ENCODE results near the gene ANGPTL4. TPM values are rescaled to one million over a fixed set of nuclear protein-coding genes. Genes with fewer than 3 reads are reported as not detected.

The ANGPTL4 gene
- total and polyA plus RNA-seq, 9 of the 15 experiments (the other 6 are each of a cell fraction or from before 2014, with no cell fraction given): 0.05 to 0.77 (median 0.22) TPM; not detected in 4

- no peak overlapping the region for H3K4me2 ChIP-seq (ENCODE audit: insufficient read depth, low read length)
- H3K79me2 ChIP-seq (ENCODE audit: control insufficient read depth, insufficient read depth, low read length): no peaks in the 10 kb centered on the region
- peaks cover 0 to 36% of the 10 kb centered on the region in 2 experiments; a peak in 3 of 5 replicates for H3K4me1 ChIP-seq (replicated peaks in 1 of 2; ENCODE audit: control insufficient read depth in 2 of 2, insufficient read depth in 2 of 2, low read length in 2 of 2)
- no peaks in the 10 kb centered on the region for H3K36me3 ChIP-seq (ENCODE audit: control insufficient read depth, insufficient read depth, low read length)
- POLR2A ChIA-PET: interaction anchor here (0.6 to 3.8 kb wide), 6 partner anchors 8 to 68 kb away, joined by 3 to 34 read pairs (median 6); partner anchors contain the start of genes NDUFA7 and RPS28
- peaks cover 13 to 33% of the 10 kb centered on the region in 2 experiments; a peak in 4 of 5 replicates for H3K27me3 ChIP-seq (ENCODE audit: control insufficient read depth in 2 of 2, insufficient read depth in 2 of 2, low read length in 2 of 2)
- no peaks in the 10 kb centered on the region for H3K9me3 ChIP-seq (replicated peaks; ENCODE audit: control insufficient read depth, insufficient read depth, low read depth, low read length)
- H3K9me1 ChIP-seq (ENCODE audit: control insufficient read depth, insufficient read depth, low read length): no peaks in the 10 kb centered on the region
- DNase-seq (ENCODE audit: extremely low read depth in 1 of 4, low spot score in 3 of 4) (peak in 2 of 4 experiments; percentile 47 to 52), ATAC-seq (peak; percentile 60), FAIRE-seq (no peak)
- in situ Hi-C loops (cut with MboI): no loop called here
- H2AFZ ChIP-seq (ENCODE audit: low read depth, low read length): peak overlapping the region; percentile 45; the same call in 1 of the 2 replicates
- no peak overlapping the region for H3K27ac ChIP-seq (ENCODE audit: extremely low read depth, low read depth, low read length)
- peak overlapping the region; percentile 30; the same call in 1 of the 2 replicates for H3K4me3 ChIP-seq
- H4K20me1 ChIP-seq (replicated peaks; ENCODE audit: control insufficient read depth, insufficient read depth, low read length): no peaks in the 10 kb centered on the region
- H3K9ac ChIP-seq (ENCODE audit: insufficient read depth in 1 of 2, low read depth in 2 of 2, low read length in 2 of 2): peak overlapping the region in 1 of 2 experiments; percentile 10; a peak in 1 of 4 replicates
- CTCF ChIA-PET (ENCODE audit: low intra/inter-chr PET ratio): interaction anchor here (0.7 kb wide), 1 partner anchor 17 kb away, joined by 3 read pairs; no protein-coding TSS in a partner anchor
- intact Hi-C loops (cut with micrococcal nuclease): no loop called here
- WGBS (ENCODE audit: insufficient coverage, low coverage, missing lambda C conversion rate): 20% methylated on average over 35 of the region's 79 CpGs
- BruUV-seq (replicated peaks): no TSS peak
- TF ChIP-seq HEY1 (CRISPR knock-in tag; IDR thresholded peaks at IDR 0.05; ENCODE audit: borderline replicate concordance): no peak
- TF ChIP-seq CBX8 (IDR thresholded peaks at IDR 0.05; ENCODE audit: borderline replicate concordance, extremely low read depth, low read depth, low read length, poor library complexity, severe bottlenecking): no peak
- TF ChIP-seq PHF21A (IDR thresholded peaks at IDR 0.05; ENCODE audit: borderline replicate concordance, low read depth): peak; percentile 78; the same call in 1 of the 2 replicates
- no peak for TF ChIP-seq E2F8 (IDR thresholded peaks at IDR 0.05; ENCODE audit: low read depth, partially characterized antibody)
- TF ChIP-seq CCNT2 (IDR thresholded peaks at IDR 0.05; ENCODE audit: borderline replicate concordance, extremely low read depth, insufficient read length, low read depth, low read length): no peak
- TF ChIP-seq SMC3 (conservative IDR thresholded peaks at IDR 0.05; ENCODE audit: insufficient read depth, low read depth, low read length): 0 out of 2 replicates have a peak, but pooled peaks have one; percentile 7
- TF ChIP-seq NCOR1 (IDR thresholded peaks at IDR 0.05): no peak
- TF ChIP-seq ELK1 (CRISPR knock-in tag; IDR thresholded peaks at IDR 0.05): no peak
- no peak for TF ChIP-seq MYBL2 (IDR thresholded peaks at IDR 0.05; ENCODE audit: low read depth)
- TF ChIP-seq MYBL2 (CRISPR knock-in tag; IDR thresholded peaks at IDR 0.05; ENCODE audit: borderline replicate concordance): no peak
- TF ChIP-seq KAT8 (IDR thresholded peaks at IDR 0.05; ENCODE audit: low read depth): no peak
- peak; percentile 21 for TF ChIP-seq CTCFL (IDR thresholded peaks at IDR 0.05; ENCODE audit: borderline replicate concordance, insufficient read depth, low read depth, low read length, poor library complexity, severe bottlenecking)
- TF ChIP-seq NRF1 (conservative IDR thresholded peaks at IDR 0.05 in 1 of 2, IDR thresholded peaks at IDR 0.05 in 1 of 2): peak in 1 of 2 experiments; percentile 10; a peak in 2 of 4 replicates
These were observed 28.4 kb upstream of the ANGPTL4 start for GRCh38 chr19:8335343-8336071.
